H1 (cell line): ENCODE results near the gene GALNT9. TPM values are rescaled to one million over a fixed set of nuclear protein-coding genes. Genes with fewer than 3 reads are reported as not detected.

Experiments
- CTCF ChIA-PET: fragments of 300-600 bp; sonication (Branson Sonifier 250); formaldehyde crosslinking; loops from one replicate; lab custom pipeline; 2021; ENCODE audit not compliant: partially characterized antibody; lab: Charles Lee
- POLR2A ChIA-PET: fragments of 300-600 bp; sonication (Branson Sonifier 250); formaldehyde crosslinking; loops from one replicate; lab custom pipeline; 2021; ENCODE audit warnings: inconsistent platforms; ENCODE audit not compliant: partially characterized antibody; lab: Charles Lee
- DNase-seq, 2 experiments: peaks; one replicate each; pipeline versions ENCODE4 v3.0.0 to v3.0.0-alpha.2; 2010 to 2022; ENCODE audit warnings: low spot score in 2 of 2, low read depth in 1 of 2, mixed read lengths in 1 of 2
- FAIRE-seq: peaks from 2 replicates; lab custom pipeline; 2011; peaks lifted over from hg19 to GRCh38; lab: Jason Lieb, UNC
- H2AFZ ChIP-seq: 2 replicates; pipeline ENCODE4 v1.8.1; 2012; ENCODE audit warnings: low read length, inconsistent platforms
- H2AK5ac ChIP-seq: 2 replicates; pipeline ENCODE4 v1.6.1; 2013; ENCODE audit warnings: low read depth, low read length
- H2BK120ac ChIP-seq: replicated peaks from 2 replicates; pipeline ENCODE3; 2013; ENCODE audit warnings: low read depth, low read length, inconsistent platforms
- H2BK12ac ChIP-seq: 2 replicates; pipeline ENCODE4 v1.6.1; 2013; ENCODE audit warnings: low read depth, low read length
- H2BK15ac ChIP-seq: 2 replicates; pipeline ENCODE4 v1.6.1; 2013; ENCODE audit warnings: low read length
- H2BK20ac ChIP-seq: 2 replicates; pipeline ENCODE4 v1.6.1; 2013; ENCODE audit warnings: low read length
- H2BK5ac ChIP-seq: 2 replicates; pipeline ENCODE4 v1.6.1; 2013; ENCODE audit warnings: low read depth, low read length
- H3K14ac ChIP-seq: 2 replicates; pipeline ENCODE4 v1.6.1; 2013; ENCODE audit warnings: inconsistent platforms; ENCODE audit not compliant: insufficient read length
- H3K18ac ChIP-seq: 2 replicates; pipeline ENCODE4 v1.6.1; 2013; ENCODE audit warnings: low read length; ENCODE audit errors: extremely low read depth
- H3K23ac ChIP-seq: 2 replicates; pipeline ENCODE4 v1.6.1; 2013; ENCODE audit warnings: inconsistent platforms; ENCODE audit not compliant: insufficient read length
- H3K23me2 ChIP-seq: 2 replicates; pipeline ENCODE4 v1.6.1; 2013; ENCODE audit warnings: low read depth, low read length
- H3K27ac ChIP-seq: 2 replicates; pipeline ENCODE4 v1.6.1; 2011; ENCODE audit warnings: low read depth, low read length, inconsistent platforms
- H3K27me3 ChIP-seq, 4 experiments: replicated peaks in 1 of 4; 1 replicate in 1 of 4; 2 replicates in 3 of 4; pipeline versions ENCODE4 v1.6.1 to v1.8.1; 2011 to 2013; ENCODE audit warnings: low read length in 3 of 4, mild to moderate bottlenecking in 3 of 4, inconsistent platforms in 2 of 4, mixed read lengths in 2 of 4, moderate library complexity in 1 of 4; ENCODE audit not compliant: control insufficient read depth in 3 of 4, insufficient read depth in 3 of 4; ENCODE audit errors: extremely low read depth in 1 of 4
- H3K36me3 ChIP-seq, 4 experiments: 2 replicates each; pipeline versions ENCODE4 v1.6.1 to v1.8.1; 2011 to 2013; ENCODE audit warnings: mild to moderate bottlenecking in 4 of 4, low read length in 3 of 4, moderate library complexity in 2 of 4, control low read depth in 1 of 4, inconsistent platforms in 1 of 4; ENCODE audit not compliant: insufficient read depth in 4 of 4, control insufficient read depth in 2 of 4
- H3K4ac ChIP-seq: replicated peaks from 2 replicates; pipeline ENCODE3; 2013; ENCODE audit warnings: low read length, low read depth, mixed read lengths, inconsistent platforms; ENCODE audit not compliant: insufficient read length
- H3K4me1 ChIP-seq, 4 experiments: replicated peaks in 1 of 4; 1 replicate in 1 of 4; 2 replicates in 3 of 4; pipeline versions ENCODE4 v1.6.1 to v1.8.1; 2011 to 2013; ENCODE audit warnings: low read length in 3 of 4, inconsistent platforms in 2 of 4, mixed read lengths in 1 of 4; ENCODE audit not compliant: insufficient read depth in 4 of 4, control insufficient read depth in 3 of 4
- H3K4me2 ChIP-seq, 2 experiments: 2 replicates each; pipeline versions ENCODE4 v1.6.1 to v1.8.1; 2011 to 2013; ENCODE audit warnings: low read depth in 2 of 2, low read length in 2 of 2, control low read depth in 1 of 2, inconsistent platforms in 1 of 2, mild to moderate bottlenecking in 1 of 2; ENCODE audit not compliant: insufficient read depth in 1 of 2
- H3K4me3 ChIP-seq, 4 experiments: fragments of 200-600, 300-600 bp in 1 of 4; sonication (generic), shearing (Covaris generic), sonication (Bioruptor Twin) in 1 of 4; 2 replicates each; pipeline versions ENCODE4 v1.5.1 to v1.8.1; 2011 to 2016; ENCODE audit warnings: low read length in 4 of 4, low read depth in 3 of 4, control low read depth in 2 of 4, inconsistent platforms in 2 of 4, mild to moderate bottlenecking in 2 of 4, mixed read lengths in 1 of 4, moderate library complexity in 1 of 4; ENCODE audit not compliant: insufficient read depth in 2 of 4; ENCODE audit errors: extremely low read depth in 1 of 4
- H3K56ac ChIP-seq: replicated peaks from 2 replicates; pipeline ENCODE3; 2013; ENCODE audit warnings: low read depth, mild to moderate bottlenecking, mixed read lengths, low read length, inconsistent platforms; ENCODE audit not compliant: insufficient read length
- H3K79me1 ChIP-seq: 2 replicates; pipeline ENCODE4 v1.6.1; 2013; ENCODE audit warnings: low read depth, low read length, control low read depth
- H3K79me2 ChIP-seq, 2 experiments: 2 replicates each; pipeline versions ENCODE4 v1.6.1 to v1.8.1; 2012 to 2013; ENCODE audit warnings: low read length in 2 of 2, mild to moderate bottlenecking in 2 of 2, inconsistent platforms in 1 of 2; ENCODE audit not compliant: insufficient read depth in 2 of 2, control insufficient read depth in 1 of 2
- H3K9ac ChIP-seq, 4 experiments: replicated peaks in 1 of 4; 1 replicate in 1 of 4; 2 replicates in 3 of 4; pipeline versions ENCODE4 v1.6.1 to v1.8.1; 2011 to 2013; ENCODE audit warnings: low read depth in 3 of 4, low read length in 3 of 4, control low read depth in 2 of 4, mild to moderate bottlenecking in 2 of 4, moderate library complexity in 2 of 4, inconsistent platforms in 1 of 4; ENCODE audit errors: extremely low read depth in 1 of 4
- H3K9me3 ChIP-seq, 2 experiments: 2 replicates each; pipeline versions ENCODE4 v1.6.1 to v1.8.1; 2012 to 2013; ENCODE audit warnings: mild to moderate bottlenecking in 2 of 2, moderate library complexity in 2 of 2, control low read depth in 1 of 2, inconsistent platforms in 1 of 2, low read depth in 1 of 2, low read length in 1 of 2, mixed read lengths in 1 of 2; ENCODE audit not compliant: insufficient read depth in 2 of 2
- H4K20me1 ChIP-seq, 2 experiments: replicated peaks in 1 of 2; 2 replicates each; pipeline versions ENCODE3 to v1.8.1; 2011 to 2013; ENCODE audit warnings: inconsistent platforms in 2 of 2, low read length in 2 of 2, mild to moderate bottlenecking in 1 of 2; ENCODE audit not compliant: insufficient read depth in 2 of 2, control insufficient read depth in 1 of 2
- H4K5ac ChIP-seq: 2 replicates; pipeline ENCODE4 v1.6.1; 2013; ENCODE audit warnings: low read length, low read depth, mixed read lengths, inconsistent platforms; ENCODE audit not compliant: insufficient read length
- H4K8ac ChIP-seq: 2 replicates; pipeline ENCODE4 v1.8.0; 2013; ENCODE audit warnings: mild to moderate bottlenecking, moderate library complexity, low read length, inconsistent platforms; ENCODE audit not compliant: insufficient read depth; ENCODE audit errors: extremely low read depth
- H4K91ac ChIP-seq: replicated peaks from 2 replicates; pipeline ENCODE3; 2013; ENCODE audit warnings: low read length, mixed read lengths, inconsistent platforms; ENCODE audit not compliant: insufficient read length
- BRCA1 ChIP-seq: IDR thresholded peaks from 2 replicates; pipeline ENCODE4 v1.6.1; 2012; ENCODE audit warnings: low read depth, low read length, improper control_type of control experiment
- CBX5 ChIP-seq: fragments of 300-800, 300-1000 bp; sonication (generic); IDR thresholded peaks from 2 replicates; pipeline ENCODE4 v1.7.1; 2016; ENCODE audit warnings: antibody characterized with exemption, low read length, low read depth
- CEBPB ChIP-seq: IDR thresholded peaks from 2 replicates; pipeline ENCODE4 v1.6.1; 2012; ENCODE audit warnings: low read depth, low read length
- CREB1 ChIP-seq: IDR thresholded peaks from 2 replicates; pipeline ENCODE4 v1.6.1; 2012; ENCODE audit warnings: inconsistent platforms
- HDAC2 ChIP-seq, 2 experiments: fragments of 300-600 bp in 1 of 2; sonication (generic) in 1 of 2; IDR thresholded peaks; 2 replicates each; pipeline ENCODE4 v1.6.1; 2011 to 2012; ENCODE audit warnings: low read depth in 2 of 2, low read length in 2 of 2, mild to moderate bottlenecking in 2 of 2, moderate library complexity in 2 of 2, borderline replicate concordance in 1 of 2, inconsistent platforms in 1 of 2
- KDM1A ChIP-seq: fragments of 200-600, 300-600 bp; sonication (generic); IDR thresholded peaks from 2 replicates; pipeline ENCODE4 v1.7.1; 2016; ENCODE audit warnings: mild to moderate bottlenecking, low read length, borderline replicate concordance
- KDM5A ChIP-seq: fragments of 200-600 bp; IDR thresholded peaks from 2 replicates; pipeline ENCODE4 v1.7.1; 2012; ENCODE audit warnings: mild to moderate bottlenecking, low read length, inconsistent platforms, mixed read lengths
- POLR2A ChIP-seq, 2 experiments: IDR thresholded peaks; 1 replicate in 1 of 2; 2 replicates in 1 of 2; pipeline ENCODE4 v1.6.1; 2011; ENCODE audit warnings: low read depth in 2 of 2, low read length in 2 of 2, mild to moderate bottlenecking in 2 of 2; ENCODE audit errors: control extremely low read depth in 1 of 2
- RFX5 ChIP-seq: IDR thresholded peaks from 2 replicates; pipeline ENCODE4 v1.6.1; 2011; ENCODE audit warnings: low read depth, low read length, improper control_type of control experiment, borderline replicate concordance
- SP1 ChIP-seq: IDR thresholded peaks from 2 replicates; pipeline ENCODE4 v1.6.1; 2011; ENCODE audit warnings: low read depth, low read length
- SP2 ChIP-seq: IDR thresholded peaks from 2 replicates; pipeline ENCODE4 v1.6.1; 2012; ENCODE audit warnings: mild to moderate bottlenecking, low read length, inconsistent platforms
- SUZ12 ChIP-seq: fragments of 200-600 bp; sonication (generic); IDR thresholded peaks from 2 replicates; pipeline ENCODE4 v1.6.1; 2012; ENCODE audit warnings: mild to moderate bottlenecking, inconsistent platforms, low read length, moderate library complexity, mixed read lengths
- TAF7 ChIP-seq: optimal IDR thresholded peaks from 2 replicates; pipeline ENCODE3; 2011; ENCODE audit warnings: low read depth, mild to moderate bottlenecking, inconsistent platforms, low read length, moderate library complexity, borderline replicate concordance
- USF2 ChIP-seq: IDR thresholded peaks from 2 replicates; pipeline ENCODE4 v1.6.1; 2011; ENCODE audit warnings: low read length, improper control_type of control experiment
- ZNF274 ChIP-seq: IDR thresholded peaks from 2 replicates; pipeline ENCODE4 v1.7.0; 2012; ENCODE audit warnings: low read length, borderline replicate concordance; ENCODE audit errors: extremely low read depth
- WGBS, 2 experiments: shearing (Covaris generic) in 1 of 2; methylation state at CpG; one replicate each; pipeline versions ENCODE4 v1.1.6 to v1.1.7; 2013 to 2015; ENCODE audit warnings: low lambda C conversion rate in 2 of 2, mixed read lengths in 2 of 2, inconsistent platforms in 1 of 2, low coverage in 1 of 2, missing lambda C conversion rate in 1 of 2; ENCODE audit not compliant: insufficient replicate concordance in 2 of 2, insufficient coverage in 1 of 2, insufficient read length in 1 of 2; ENCODE audit errors: extremely low coverage in 1 of 2, missing lambda C conversion rate in 1 of 2; 5-methylcytosine and 5-hydroxymethylcytosine counted together
- polyA plus RNA-seq, 7 experiments: library from polyadenylated mRNA; depleted of rRNA in 3 of 7; stranded (reverse) in 5 of 7; unstranded in 2 of 7; fragments of >200 nt in 5 of 7; fragments of 200-250 nt in 2 of 7; gene quantifications; 1 replicate in 5 of 7; 2 replicates in 1 of 7; 4 replicates in 1 of 7; pipeline versions ENCODE4 v1.2.1 to v1.2.3, GENCODE V29; 2011 to 2013; ENCODE audit warnings: missing spikeins in 2 of 7, mixed read lengths in 2 of 7
- total RNA-seq: library from RNA; stranded (reverse); fragmentation: NEBNext Ultra II Directional; extraction: Animal tissue kit (Norgen Biotek cat#: 25700); gene quantifications from 2 replicates; pipeline ENCODE4 v1.2.1, GENCODE V29; 2021

The GALNT9 gene
- total and polyA plus RNA-seq, 2 of the 8 experiments (the other 6 are each of a cell fraction or from before 2014, with no cell fraction given), result 2.0 to 3.6 TPM

GRCh38 chr12:132305560-132305966 lies 23.8 kb downstream of the GALNT9 start:
- no peaks in the 10 kb centered on the region for H3K79me2 ChIP-seq
- H2BK15ac ChIP-seq, result no peak overlapping the region
- no peaks in the 10 kb centered on the region for H3K36me3 ChIP-seq
- H2AK5ac ChIP-seq, result no peak overlapping the region
- no peak overlapping the region for H3K56ac ChIP-seq
- H3K4me2 ChIP-seq, result no peak overlapping the region
- H3K4me3 ChIP-seq, result no peak overlapping the region
- 100% methylated on average over 5 of the region's 14 CpGs; no CpG with 5 or more reads in 1 of the 2 experiments for WGBS, 2 experiments
- no peaks in the 10 kb centered on the region for H3K23me2 ChIP-seq
- H3K14ac ChIP-seq, result no peak overlapping the region
- CTCF ChIA-PET, result no interaction called here
- POLR2A ChIA-PET, result no interaction called here
- H2BK120ac ChIP-seq, result no peak overlapping the region
- no peak overlapping the region for H2AFZ ChIP-seq
- H4K5ac ChIP-seq, result no peak overlapping the region
- H3K23ac ChIP-seq, result no peak overlapping the region
- H3K9me3 ChIP-seq, result peaks cover 0 to 6% of the 10 kb centered on the region in 2 experiments; a peak in 1 of 4 replicates
- no peak overlapping the region for H3K18ac ChIP-seq
- H2BK20ac ChIP-seq, result no peak overlapping the region
- FAIRE-seq, result no peak
- no peak overlapping the region for H3K27ac ChIP-seq
- no peak overlapping the region for H3K9ac ChIP-seq
- no peak overlapping the region; the same call in 1 of the 2 replicates for H4K8ac ChIP-seq
- no peaks in the 10 kb centered on the region; a peak in 1 of 7 replicates for H3K4me1 ChIP-seq
- no peak overlapping the region for H2BK12ac ChIP-seq
- no peak overlapping the region for H3K4ac ChIP-seq
- no peak overlapping the region for H4K91ac ChIP-seq
- no peaks in the 10 kb centered on the region for H4K20me1 ChIP-seq
- DNase-seq, result no peak
- no peaks in the 10 kb centered on the region for H3K79me1 ChIP-seq
- no peak overlapping the region for H2BK5ac ChIP-seq
- H3K27me3 ChIP-seq, result peaks cover 1 to 12% (median 6%) of the 10 kb centered on the region in 4 experiments; a peak in 4 of 7 replicates
- TF ChIP-seq POLR2A (IDR thresholded peaks at IDR 0.05; ENCODE audit: control extremely low read depth in 1 of 2, low read depth in 2 of 2, low read length in 2 of 2) (no peak), SP1 (no peak), CREB1 (no peak), HDAC2 (IDR thresholded peaks at IDR 0.05; ENCODE audit: borderline replicate concordance in 1 of 2, low read depth in 2 of 2, low read length in 2 of 2) (no peak), SP2 (no peak), BRCA1 (no peak), USF2 (no peak), KDM5A (no peak), CEBPB (no peak), KDM1A (no peak), ZNF274 (no peak), RFX5 (no peak), TAF7 (no peak), SUZ12 (no peak), CBX5 (no peak)
